Esophagus squamous epithelium (tissue), 4 donors: ENCODE measurements around the gene SEMA6B.

Source experiments
- CTCF ChIP-seq, 6 experiments: fragments of 450-650 bp in 4 of 6; fragments of 200-600 bp in 2 of 6; sonication (generic) in 2 of 6; IDR thresholded peaks; one replicate each; pipeline ENCODE4 v1.5.1; 2016 to 2019; ENCODE audit warnings: antibody characterized with exemption in 6 of 6, mild to moderate bottlenecking in 4 of 6, moderate library complexity in 4 of 6
- POLR2A ChIP-seq, 4 donors: fragments of 450-650 bp; IDR thresholded peaks; one replicate each; pipeline ENCODE4 v1.6.1; 2017; ENCODE audit warnings: antibody characterized with exemption in 4 of 4, mild to moderate bottlenecking in 4 of 4, moderate library complexity in 3 of 4

DNA sequence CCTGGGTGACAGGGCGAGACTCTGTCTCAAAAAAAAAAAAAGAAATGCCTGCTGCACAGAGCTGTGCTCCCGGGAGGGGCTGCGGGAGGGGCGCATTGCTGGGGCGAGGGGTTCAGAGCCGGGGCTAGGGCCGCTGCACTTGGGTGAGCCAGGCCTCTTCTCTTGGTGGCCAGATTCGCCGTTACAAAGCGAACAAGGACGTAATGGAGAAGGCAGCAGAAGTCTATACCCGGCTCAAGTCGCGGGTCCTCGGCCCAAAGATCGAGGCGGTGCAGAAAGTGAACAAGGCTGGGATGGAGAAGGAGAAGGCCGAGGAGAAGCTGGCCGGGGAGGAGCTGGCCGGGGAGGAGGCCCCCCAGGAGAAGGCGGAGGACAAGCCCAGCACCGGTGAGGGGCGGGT lies 60.2 kb downstream of the SEMA6B start:
- TF ChIP-seq POLR2A (IDR thresholded peaks at IDR 0.05) (no peak), CTCF (IDR thresholded peaks at IDR 0.05) (no peak)
